T47D (cell line): ENCODE results near the gene ACE2.

Experiments
- DNase-seq, 2 experiments: peaks; one replicate each; pipeline versions ENCODE4 v3.0.0 to v3.0.0-alpha.2; 2011 to 2012; ENCODE audit warnings: low read depth in 1 of 2, low spot score in 1 of 2
- JUND ChIP-seq: IDR thresholded peaks from 2 replicates; pipeline ENCODE4 v1.6.1; 2012; ENCODE audit warnings: low read depth
- in situ Hi-C: cut with HindIII; loops from 2 replicates; pipeline ENCODE4 v1.10.0; 2016; ENCODE audit warnings: low sequenced_read_pairs, low pct_unique_long_range_greater_than_20kb

The ACE2 gene

DNA sequence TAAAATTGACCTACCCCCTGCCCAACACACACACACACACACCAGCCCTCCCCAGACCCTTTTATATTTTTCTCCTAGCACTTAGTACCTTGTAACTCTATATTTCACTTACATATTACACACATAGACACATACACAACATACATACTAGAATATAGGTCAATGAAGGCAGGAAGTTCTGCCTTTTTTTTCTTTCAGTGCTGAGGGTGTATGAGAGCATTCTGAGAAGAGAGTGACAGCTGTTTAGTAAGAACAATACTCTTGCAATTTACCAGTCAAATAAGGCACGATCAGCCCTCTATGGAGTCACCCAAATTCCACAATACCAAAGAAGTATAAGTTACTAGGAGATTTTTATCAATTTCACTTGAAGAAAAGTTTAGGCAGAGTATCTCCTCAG, 33.5 kb downstream of the ACE2 start:
- no peak for TF ChIP-seq JUND
- in situ Hi-C loops: no loop called here
- no peak for DNase-seq

DNA sequence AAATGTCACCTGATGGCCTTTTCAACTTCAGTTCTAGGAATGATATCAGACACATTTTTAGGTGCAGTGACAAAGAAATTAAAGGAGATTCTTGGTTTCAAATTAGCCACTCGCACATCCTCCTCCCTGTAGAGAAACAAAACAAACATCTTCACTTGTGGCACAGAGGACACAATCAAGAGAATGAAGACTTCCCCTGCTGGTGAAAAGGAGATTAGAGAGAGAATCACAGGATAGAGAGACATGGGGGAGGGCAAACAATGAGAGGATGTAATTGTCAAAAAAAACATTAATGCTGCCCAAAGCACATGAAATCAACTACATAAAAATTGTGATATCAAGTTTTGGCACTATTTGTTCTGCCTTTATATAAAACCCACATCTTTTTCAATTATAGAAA, 34.5 kb downstream of the ACE2 start:
- no peak for DNase-seq
- in situ Hi-C loops: no loop called here

DNA sequence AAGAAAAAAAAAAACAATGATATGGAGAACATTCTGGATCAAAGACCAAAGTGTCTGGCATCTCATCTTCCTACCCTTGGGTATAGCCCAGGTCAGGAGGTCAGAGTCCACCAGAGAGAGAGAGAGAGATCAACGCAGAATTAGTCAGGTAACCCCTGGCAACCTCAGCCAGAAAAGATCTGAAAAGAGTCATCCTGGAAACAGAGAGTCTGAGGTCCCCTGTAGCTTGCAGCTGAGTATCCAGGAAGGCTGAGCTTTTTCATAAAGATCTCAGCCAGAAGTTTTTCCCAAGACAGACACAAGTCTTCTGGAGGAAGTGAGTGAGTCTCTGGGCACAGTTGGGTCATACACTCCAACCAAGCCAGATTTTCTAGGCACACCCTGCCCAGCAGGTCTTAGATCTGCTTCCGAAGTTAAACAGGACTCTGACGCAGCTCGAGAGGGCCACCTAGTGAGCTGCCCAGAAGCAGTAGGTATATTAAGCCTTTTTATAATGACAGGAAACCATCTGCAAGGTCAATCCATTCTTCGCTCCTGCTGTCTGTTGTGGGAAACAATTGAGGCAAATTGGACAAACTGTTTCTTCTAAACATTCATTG, 35.7 kb downstream of the ACE2 start:
- no peak for TF ChIP-seq JUND
- DNase-seq: peak; percentile 7 to 87
- in situ Hi-C loops: no loop called here

More for the DNA sequence above, 34.5 kb downstream of the ACE2 start:
- no peak for TF ChIP-seq JUND

DNA sequence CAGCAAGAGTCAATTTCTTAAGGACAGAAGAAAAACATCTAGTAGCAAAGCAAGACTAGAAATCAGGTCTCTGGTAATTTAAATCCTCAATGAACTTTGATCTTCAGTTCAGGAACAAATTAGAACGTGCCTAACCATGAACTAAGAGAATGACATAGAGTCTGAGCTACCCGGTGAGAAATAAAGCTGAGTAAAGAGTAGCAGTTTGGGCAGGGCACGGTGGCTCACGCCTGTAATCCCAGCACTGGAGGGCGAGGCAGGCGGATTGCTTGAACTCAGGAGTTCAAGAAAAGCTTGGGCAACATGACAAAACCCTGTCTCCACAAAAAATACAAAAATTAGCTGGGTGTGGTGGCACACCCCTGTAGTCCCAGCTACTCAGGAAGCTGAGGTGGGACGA, 37.7 kb downstream of the ACE2 start:
- no peak for TF ChIP-seq JUND
- in situ Hi-C loops: no loop called here
- DNase-seq: no peak

DNA sequence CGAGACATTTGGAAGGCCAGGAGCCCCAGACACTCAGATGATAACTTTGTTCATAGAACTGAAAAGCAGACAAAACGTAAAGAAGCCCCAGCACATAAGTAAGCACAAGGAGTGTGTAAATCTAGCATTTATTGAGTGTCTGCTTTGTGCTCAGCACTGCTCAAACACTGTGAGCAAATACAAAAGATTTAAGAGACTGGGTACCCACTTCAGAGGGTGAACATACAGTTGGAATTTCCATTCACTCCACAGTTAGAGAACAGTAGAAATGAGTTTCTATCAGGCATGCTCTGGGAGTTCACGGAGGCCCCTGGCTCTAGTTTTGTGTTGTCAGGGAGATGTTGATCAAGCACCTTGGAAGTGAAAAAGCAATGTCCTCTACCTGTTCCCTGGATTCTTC, 39.8 kb downstream of the ACE2 start:
- no peak for DNase-seq
- in situ Hi-C loops: no loop called here
- TF ChIP-seq JUND: no peak

DNA sequence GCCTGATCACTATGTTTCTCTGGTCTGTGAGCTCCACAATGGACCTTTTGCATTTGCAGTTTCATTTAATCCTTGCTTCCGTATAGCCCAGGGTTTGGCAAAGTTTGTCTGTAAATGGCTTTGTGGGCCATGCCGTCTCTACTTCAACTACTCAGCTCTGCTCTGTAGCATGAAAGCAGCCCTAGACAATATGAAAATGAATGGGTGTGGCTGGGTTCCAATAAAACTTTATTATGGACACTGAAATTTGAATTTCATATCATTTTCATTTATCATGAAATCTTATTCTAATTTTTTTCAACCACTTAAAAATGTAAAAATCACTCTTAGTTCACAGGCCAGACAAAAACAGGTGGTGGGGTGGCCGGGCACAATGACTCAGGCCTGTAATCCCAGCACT, 41.5 kb downstream of the ACE2 start:
- in situ Hi-C loops: no loop called here
- TF ChIP-seq JUND: no peak

DNA sequence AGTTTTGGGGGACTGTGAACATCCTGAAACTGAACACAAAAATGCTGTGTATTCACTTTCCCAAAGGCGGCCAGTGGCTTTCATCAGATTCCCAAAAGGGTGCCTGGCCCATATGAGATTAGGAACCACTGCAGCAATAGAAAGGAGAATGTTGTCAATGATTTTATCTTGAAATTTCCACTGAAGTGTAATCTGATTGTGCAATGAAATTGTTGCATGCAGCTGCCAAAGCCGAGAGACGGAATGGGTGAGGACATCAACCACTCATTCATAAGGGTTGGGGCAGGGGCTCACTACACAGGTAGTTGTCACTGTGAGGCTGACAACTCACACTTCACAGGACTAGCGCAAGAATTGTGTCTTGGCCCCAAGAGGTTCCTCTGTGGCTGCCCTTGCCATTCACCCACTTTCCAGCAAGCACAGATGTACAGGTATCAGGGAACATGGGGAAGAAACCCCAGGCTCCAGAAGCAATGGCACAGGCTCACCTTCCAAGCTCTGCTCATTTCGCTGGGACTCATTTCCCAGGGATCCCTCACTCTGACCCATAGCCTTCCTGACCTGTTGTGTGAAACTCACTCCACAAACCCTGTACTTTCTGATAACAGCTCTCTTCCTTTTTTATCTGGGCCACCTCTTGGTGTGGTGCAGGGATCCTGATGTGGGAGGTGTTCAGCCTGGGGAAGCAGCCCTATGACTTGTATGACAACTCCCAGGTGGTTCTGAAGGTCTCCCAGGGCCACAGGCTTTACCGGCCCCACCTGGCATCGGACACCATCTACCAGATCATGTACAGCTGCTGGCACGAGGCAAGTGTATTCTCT, 51.4 kb downstream of the ACE2 start:
- in situ Hi-C loops: no loop called here
- TF ChIP-seq JUND: no peak
- no peak for DNase-seq

More for the DNA sequence above, 41.5 kb downstream of the ACE2 start:
- no peak for DNase-seq

DNA sequence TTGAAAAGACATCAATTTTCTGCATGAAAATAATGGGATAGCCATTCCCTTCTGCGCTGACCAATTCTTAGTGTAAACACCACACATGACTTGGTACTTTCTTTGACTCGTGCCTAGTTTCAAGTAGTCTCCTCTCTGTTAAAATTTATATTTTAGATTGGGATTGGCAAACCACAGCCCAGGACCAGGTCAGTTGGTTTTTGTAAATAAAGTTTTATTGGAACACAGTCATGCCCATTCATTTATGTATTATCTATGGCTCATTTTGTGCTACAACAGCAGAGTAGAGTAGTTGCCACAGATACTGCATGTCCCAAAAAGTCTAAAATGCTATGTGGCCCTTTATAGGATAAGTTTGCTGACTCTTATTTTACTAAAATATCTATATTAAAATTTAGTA, 53.4 kb downstream of the ACE2 start:
- no peak for DNase-seq
- in situ Hi-C loops: no loop called here
- no peak for TF ChIP-seq JUND

DNA sequence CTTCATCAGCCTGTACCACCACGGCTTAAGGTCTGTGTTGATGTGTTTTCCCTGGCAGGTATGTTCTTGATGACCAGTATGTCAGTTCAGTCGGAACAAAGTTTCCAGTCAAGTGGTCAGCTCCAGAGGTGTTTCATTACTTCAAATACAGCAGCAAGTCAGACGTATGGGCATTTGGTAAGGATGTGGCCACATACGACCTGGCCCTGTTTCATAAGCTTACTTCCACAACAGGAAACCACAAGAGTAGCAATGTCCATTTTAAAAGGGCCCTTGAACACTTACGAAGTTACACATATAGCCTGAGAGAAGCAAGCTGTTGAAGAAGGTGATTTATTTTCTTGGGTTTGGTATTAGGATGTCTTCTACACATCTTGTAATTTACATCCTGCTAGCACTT, 54.0 kb downstream of the ACE2 start:
- TF ChIP-seq JUND: no peak
- no peak for DNase-seq
- in situ Hi-C loops: no loop called here

DNA sequence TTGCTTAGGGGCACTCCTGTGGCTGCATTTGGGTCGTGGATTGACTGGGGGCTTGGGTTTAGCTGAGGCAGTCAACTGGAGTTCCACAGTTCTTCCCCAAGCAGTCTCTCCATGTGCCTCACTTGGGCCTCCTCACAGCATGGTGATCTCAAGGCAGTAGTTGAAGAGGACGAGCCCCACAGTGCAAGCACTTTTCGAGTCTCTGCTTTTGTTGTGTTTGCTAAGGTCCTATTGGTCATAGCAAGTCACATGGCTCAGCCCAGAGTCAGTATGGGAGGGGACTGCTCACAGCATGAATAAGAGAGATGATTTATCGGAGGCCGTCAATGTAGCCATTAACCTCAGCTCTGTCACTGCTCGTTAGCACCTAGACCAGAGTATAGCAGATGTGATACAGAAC, 70.4 kb downstream of the ACE2 start:
- no peak for TF ChIP-seq JUND
- no peak for DNase-seq
- in situ Hi-C loops: no loop called here

DNA sequence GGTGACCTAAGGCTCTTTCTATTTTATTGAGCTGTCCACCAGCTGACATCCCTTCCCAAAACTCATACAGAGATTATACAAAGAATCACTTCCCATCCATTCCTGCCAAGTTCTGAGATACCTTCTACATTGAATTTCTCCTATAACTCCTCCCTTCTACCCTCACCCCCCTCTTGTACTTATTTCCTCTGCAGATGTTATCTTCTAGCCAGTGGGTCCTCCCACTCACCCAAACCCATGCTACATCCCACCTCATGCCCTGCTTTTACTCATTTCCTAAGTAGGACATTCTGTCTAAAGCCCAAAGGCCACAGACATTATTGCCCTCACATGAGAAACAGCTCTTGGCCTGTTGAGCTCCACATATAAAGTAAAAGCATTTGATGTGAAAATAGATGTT, 71.6 kb downstream of the ACE2 start:
- no peak for DNase-seq
- TF ChIP-seq JUND: no peak
- in situ Hi-C loops: no loop called here

DNA sequence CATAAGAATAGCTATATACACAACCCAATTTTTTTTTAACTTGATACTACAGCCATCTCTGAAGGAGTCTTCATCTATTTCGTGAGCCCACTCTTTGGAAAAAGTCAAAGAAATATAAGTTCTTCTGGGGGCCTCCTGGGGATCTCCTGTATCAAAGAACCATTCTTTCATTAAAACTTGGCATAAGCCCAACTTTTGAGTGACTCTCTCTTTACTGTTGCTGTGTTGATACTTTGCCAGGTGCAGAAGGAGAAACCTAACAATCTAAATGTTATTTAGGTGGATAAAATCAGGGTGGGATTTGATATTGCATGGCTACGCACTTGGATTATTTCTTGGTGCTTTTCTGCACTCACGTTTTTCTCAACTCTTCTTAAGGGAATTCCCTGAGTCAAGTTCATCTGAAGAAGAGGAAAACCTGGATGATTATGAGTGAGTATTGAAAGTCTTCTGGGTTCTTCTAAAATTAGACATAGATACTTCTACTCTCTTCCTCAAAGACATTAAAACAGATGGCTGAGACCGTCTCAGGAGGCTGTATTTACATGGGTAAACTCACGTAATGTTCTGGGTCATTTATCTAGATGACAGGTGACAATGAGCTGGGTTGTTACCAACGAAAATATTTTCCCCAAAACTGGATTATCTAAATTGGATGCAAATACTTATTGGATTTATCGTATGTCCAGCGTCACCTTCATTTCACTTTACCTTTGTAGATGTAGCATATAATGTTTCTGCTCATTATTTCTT, 74.9 kb downstream of the ACE2 start:
- no peak for TF ChIP-seq JUND
- in situ Hi-C loops: no loop called here

DNA sequence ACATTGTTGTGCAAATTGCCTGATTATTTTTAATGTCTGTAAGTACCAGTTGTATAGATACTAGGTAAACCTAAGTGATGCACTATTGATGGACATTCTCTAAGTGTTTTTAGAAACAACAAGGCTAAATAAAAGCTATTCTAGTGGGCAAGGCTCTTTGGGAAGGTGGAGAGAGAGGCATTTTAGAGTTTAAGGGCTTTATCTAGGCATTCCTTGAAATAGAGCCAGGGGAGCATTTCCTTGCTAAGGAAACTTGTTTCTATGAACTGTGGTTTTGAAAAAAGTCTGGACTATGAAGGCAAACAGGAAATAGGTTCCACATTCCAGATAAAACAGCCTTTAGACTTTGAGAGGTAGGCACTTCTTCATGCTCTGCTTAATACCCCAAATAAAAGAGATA, 76.3 kb downstream of the ACE2 start:
- no peak for DNase-seq
- in situ Hi-C loops: no loop called here
- no peak for TF ChIP-seq JUND

More for the DNA sequence above, 74.9 kb downstream of the ACE2 start:
- DNase-seq: no peak

DNA sequence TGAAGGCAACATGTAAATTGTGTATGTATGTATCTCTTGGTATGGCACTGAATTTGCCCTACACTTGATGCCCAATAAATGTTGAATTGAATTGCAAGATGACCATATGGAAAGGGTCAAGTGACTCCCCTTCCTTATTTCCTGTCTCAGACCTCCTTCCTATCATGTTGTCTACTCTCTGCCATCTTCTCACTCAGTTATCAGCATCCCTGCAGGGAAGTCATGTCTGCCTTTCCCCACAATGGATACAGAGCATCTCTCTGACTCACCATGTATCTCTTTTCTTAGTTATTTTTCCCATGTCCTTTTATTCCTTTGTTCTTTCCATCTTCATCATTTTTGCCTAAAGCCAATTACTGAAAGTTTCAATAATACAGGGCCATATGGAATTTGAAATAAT, 77.7 kb downstream of the ACE2 start:
- no peak for DNase-seq
- no peak for TF ChIP-seq JUND

More for the DNA sequence above, 77.7 kb downstream of the ACE2 start:
- in situ Hi-C loops: no loop called here
